HG03571 (cell line): ENCODE results near the gene KLK12.
"Not testable (repeated sequence)": the region's sequence is repeated elsewhere in the genome, so short reads cannot be mapped to it uniquely, and the experiment has no call there.

Source experiments
- ATAC-seq: cut with Tn5 transposase; IDR thresholded peaks from one replicate; pipeline ENCODE4 v1.9.1; 2021; ENCODE audit not compliant: unreplicated experiment

KLK12 gene

DNA sequence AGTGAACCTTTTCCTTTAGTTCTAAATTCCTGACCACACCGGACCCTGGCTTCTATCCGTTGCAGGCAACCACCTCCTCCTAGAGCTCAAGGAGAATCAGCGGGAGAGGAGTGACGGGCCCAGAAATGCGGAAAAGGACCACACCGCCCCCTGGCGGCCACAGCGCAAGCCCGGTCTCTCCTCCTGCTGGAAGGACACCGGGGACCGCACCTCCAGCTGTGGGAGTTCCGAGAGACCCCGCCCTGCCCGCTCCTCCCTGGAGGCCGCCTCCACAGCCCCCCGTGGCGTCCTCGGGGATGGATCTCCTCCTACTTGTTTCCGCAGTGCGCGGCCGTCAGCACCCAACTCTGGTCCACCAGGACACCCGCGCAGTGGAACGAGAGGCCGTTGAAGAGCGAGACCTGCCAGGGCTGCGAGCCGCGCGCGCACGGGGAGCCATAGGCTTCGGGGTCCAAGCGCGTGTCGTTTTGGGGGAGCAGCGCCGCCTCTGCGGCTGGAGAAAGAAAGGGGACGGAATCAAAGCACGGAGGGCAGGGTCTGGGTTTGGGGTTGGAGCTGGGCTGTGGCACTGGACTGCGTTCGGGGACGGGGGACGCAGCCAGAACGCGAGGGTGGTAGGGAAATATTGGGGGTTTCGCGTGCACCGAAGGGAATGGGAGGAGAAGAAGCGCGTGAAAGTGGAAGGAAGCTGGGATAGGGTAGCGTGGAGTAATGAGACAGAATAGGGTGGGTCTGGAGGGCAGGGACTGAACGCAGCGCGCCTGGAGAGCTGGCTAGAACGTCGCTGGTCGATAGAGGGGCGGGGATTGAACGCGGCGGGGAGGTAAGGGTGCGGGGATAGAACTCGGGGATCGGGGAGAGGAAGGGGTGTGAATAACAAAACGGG, 17.8 kb downstream of the KLK12 start:
- no peak for ATAC-seq

- ATAC-seq: no peak
Measured at GRCh38 chr19:51015691-51016267, 19.0 kb downstream of the KLK12 start.

GRCh38 chr19:51014242-51014641, 20.6 kb downstream of the KLK12 start:
- ATAC-seq: no peak

GRCh38 chr19:51012661-51013190, 22.1 kb downstream of the KLK12 start:
- no peak for ATAC-seq

- ATAC-seq: no peak
Measured at GRCh38 chr19:51010066-51010795, 24.6 kb downstream of the KLK12 start.

GRCh38 chr19:51009061-51009891, 25.5 kb downstream of the KLK12 start:
- ATAC-seq: no peak

DNA sequence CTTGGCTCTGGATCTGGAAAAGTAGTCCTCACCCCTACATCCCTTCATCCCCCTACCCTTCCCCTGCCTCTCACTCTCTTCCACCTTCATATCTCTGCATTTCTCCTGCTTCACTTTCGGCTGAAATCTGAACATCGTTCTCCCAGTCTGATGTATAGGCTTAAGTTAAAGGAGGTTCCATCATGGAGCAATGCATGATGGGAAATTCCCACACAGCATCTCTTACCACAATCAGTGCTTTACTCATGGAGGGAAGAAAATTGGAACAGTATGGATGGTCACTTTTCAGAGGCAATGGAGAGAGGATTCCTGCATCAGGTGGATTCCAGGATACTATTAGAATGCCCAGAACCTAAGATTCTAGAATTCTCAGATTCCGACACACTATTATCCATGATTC, 27.3 kb downstream of the KLK12 start:
- no peak for ATAC-seq

- ATAC-seq: no peak
Measured at GRCh38 chr19:51006406-51006805, 28.4 kb downstream of the KLK12 start.

DNA sequence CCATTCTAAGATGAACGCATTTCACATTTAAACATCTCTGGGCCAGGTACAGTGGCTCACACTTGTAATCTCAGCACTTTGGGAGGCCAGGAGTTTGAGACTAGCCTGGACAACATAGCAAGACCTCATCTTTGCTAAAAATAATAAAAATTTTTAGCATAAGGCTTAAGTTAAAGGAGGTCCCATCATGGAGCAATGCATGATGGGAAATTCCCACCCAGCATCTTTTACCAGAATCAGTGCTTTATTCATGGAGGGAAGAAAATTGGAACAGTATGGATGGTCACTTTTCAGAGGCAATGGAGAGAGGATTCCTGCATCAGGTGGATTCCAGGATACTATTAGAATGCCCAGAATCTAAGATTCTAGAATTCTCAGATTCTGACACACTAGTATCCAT, 29.6 kb downstream of the KLK12 start:
- ATAC-seq: no peak

GRCh38 chr19:51003316-51003715, 31.5 kb downstream of the KLK12 start:
- ATAC-seq: no peak

- ATAC-seq: no peak
Measured at GRCh38 chr19:51002542-51003311, 32.1 kb downstream of the KLK12 start.

- ATAC-seq: no peak
Measured at GRCh38 chr19:51002089-51002532, 32.7 kb downstream of the KLK12 start.

- no peak for ATAC-seq
Measured at GRCh38 chr19:51001515-51001914, 33.3 kb downstream of the KLK12 start, which contains the start of gene KLK8. Gene KLK8, minus strand, starts transcription at chr19:51001604. Its CDS starts 437 bp downstream, at chr19:51001167.

GRCh38 chr19:51000981-51001380, 33.8 kb downstream of the KLK12 start:
- ATAC-seq: no peak

DNA sequence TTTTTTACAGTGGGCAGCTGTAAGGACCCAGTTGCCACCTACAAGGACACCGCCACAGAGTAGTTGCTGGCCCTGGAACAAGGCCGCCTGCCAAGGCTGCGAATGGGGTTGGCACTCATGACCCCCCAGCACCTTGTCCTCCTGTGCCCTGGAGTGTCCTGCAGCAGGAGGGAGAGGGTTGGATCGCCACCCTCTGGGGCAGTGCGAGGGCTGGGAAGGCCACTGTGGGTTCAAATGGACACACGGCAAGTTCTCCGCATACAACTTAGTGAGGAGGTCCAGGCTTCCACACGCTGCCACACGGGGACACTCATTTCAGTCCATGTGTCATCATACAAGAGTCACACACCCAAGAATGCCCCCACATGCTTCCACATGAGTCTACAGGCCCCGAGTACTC, 34.4 kb downstream of the KLK12 start:
- ATAC-seq: no peak

- no peak for ATAC-seq
Measured at GRCh38 chr19:50998686-50999085, 36.1 kb downstream of the KLK12 start.

- no peak for ATAC-seq
Measured at GRCh38 chr19:50998061-50998460, 36.7 kb downstream of the KLK12 start.

GRCh38 chr19:50994129-50994528, 40.7 kb downstream of the KLK12 start:
- ATAC-seq: no peak

DNA sequence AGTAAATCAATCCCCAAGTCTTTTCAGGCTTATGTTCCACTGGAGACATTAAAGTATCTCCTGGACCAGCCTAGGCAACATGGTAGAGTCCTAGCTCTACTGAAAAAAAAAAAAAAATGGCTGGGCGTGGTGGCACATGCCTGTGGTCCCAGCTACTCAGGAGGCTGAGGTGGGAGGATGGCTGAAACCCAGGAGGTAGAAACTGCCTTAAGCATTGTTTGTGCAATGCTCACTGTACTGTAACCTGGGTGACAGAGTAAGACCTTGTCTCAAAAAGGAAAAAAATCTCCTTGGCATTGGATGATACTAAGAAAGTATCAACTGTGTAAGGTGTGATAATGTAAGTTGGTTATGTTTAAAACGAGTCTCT, 42.2 kb downstream of the KLK12 start:
- no peak for ATAC-seq

DNA sequence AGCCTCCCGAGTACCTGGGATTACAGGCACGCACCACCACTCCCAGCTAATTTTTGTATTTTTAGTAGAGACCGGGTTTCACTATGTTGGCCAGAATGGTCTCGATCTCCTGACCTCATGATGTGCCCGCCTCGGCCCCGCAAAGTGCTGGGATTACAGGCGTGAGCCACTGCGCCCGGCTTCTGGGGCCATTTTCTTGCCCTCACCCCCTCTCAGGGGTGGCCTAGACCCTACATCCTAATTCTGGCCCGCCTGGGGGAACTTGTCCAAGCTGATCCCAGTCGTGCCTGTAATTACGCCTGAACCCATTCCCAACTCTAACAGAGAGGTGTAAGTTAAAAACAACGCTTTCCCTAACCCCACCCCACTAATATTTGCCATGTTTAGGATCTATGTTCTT, 50.4 kb downstream of the KLK12 start:
- not testable (repeated sequence) for ATAC-seq
